ENCODE data around the gene FKBP8.

FKBP8 gene

GRCh38 chr19:18483119-18483890 is 60.1 kb downstream of the FKBP8 start:
- no peak for DNase-seq (ENCODE audit: low spot score)

Data from GM03348 (cell line).